ENCODE results near the gene NOP58.
"Not testable (repeated sequence)": the region's sequence is repeated elsewhere in the genome, so short reads cannot be mapped to it uniquely, and the experiment has no call there.

Gene NOP58

DNA sequence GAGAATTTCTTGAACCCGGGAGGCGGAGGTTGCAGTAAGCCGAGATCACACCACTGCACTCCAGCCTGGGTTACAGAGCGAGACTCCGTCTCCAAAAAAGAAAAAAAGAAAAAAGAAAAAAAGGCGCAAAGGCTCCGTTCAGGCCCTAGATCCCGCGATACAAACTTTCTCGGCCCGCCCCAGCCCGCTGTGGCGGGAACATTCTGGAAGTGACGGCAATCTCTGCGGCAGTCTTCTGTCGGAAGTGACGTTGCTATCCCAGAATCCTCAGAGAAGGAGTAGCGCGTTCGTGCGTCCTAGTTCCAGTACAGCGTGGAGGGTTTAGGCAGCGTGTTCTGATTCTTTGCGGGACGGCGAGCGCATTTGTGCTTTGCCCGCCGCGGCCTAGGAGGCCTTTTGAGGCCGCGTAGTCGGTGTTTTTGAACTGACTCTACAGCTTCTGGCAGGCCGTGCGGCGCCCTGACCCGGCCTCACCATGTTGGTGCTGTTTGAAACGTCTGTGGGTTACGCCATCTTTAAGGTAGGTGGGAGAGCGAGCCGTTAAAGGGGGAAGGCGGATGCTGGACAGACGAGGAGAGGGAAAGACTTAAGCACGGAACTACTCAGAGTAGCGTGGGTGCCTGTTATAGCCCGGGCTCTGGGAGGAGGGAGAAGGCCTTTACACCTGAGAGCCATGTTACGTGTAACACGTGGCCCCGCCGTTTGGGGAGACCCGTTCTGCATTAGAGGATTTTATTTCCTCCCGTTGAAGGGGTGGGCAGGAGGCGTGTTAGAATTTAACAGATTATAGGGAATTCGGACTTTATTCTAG is at the start of gene NOP58:
Gene NOP58 (plus strand): TSS at position 297 of the 811 bp plus-strand sequence. CDS start 179 bp downstream, at position 476.
- in situ Hi-C loops (cut with HindIII; ENCODE audit: low sequenced_read_pairs): no loop called here

- in situ Hi-C loops (cut with HindIII; ENCODE audit: low sequenced_read_pairs): no loop called here
These were observed 43.7 kb upstream of the NOP58 start for GRCh38 chr2:202221873-202222272.

DNA sequence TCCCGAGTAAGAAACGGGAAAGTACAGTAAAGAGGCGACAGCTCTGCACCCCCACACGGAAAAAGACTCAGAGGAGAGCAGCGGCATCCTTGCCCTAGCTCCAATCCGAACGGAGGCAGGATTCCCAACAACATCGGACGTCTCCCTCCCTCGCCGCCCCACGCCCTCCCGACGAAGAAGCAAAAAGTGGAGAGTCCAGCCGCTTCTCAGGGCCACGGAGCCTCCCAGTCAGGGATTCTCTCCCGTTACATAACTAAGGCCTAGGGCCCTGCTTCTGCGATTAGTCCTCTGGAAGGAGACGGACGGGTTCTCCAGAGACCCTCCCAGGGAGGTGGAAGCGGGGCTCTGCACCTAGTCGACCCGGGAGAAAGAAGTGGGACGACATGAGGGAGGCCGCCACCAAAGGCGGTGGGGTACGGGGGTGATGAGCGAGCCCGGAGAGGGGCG is 27.8 kb upstream of the NOP58 start:
- in situ Hi-C loops (cut with HindIII; ENCODE audit: low sequenced_read_pairs): no loop called here

- in situ Hi-C loops (cut with HindIII; ENCODE audit: low sequenced_read_pairs): no loop called here
These were observed 27.0 kb upstream of the NOP58 start, which contains the start of gene SUMO1 for GRCh38 chr2:202238234-202239197. Gene SUMO1 (minus strand): TSS chr2:202238597. CDS start chr2:202238451, 146 bp downstream.

GRCh38 chr2:202247710-202248109 is 17.9 kb upstream of the NOP58 start:
- in situ Hi-C loops (cut with HindIII; ENCODE audit: low sequenced_read_pairs): not testable (repeated sequence)

DNA sequence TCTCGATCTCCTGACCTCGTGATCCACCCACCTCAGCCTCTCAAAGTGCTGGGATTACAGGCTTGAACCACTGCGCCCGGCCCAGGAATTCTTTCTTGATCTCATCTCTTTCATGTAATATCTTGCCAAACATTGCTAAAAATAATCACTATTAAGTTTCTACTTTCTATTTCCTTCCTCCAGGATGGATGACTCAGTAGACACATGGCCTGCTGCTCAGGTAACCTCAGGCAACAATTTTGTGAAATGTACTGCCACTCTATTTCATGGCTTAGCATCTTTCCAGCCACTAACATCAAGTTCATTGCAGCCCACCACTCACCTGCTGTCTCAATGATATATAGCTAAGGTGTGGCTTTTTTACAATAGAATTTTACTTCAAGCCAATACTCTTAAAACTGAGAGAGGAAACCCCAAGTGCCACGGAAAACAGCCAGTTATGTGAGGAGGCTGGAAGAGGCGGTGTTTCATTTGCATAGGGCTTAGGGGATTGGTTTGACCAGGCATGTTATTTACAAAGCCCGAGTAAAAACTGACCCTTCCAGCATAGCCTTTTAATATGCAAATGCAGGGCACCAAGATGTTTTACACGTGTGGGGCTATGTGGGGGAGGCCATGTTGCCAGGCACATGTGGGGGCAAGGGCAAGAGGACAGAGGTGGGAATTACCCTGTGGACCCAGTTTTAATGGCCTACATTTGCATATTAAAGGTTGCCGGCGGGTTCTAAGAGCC is 15.9 kb upstream of the NOP58 start:
- in situ Hi-C loops (cut with HindIII; ENCODE audit: low sequenced_read_pairs): no loop called here

- in situ Hi-C loops (cut with HindIII; ENCODE audit: low sequenced_read_pairs): no loop called here
These were observed 14.1 kb upstream of the NOP58 start for GRCh38 chr2:202251494-202251893.

DNA sequence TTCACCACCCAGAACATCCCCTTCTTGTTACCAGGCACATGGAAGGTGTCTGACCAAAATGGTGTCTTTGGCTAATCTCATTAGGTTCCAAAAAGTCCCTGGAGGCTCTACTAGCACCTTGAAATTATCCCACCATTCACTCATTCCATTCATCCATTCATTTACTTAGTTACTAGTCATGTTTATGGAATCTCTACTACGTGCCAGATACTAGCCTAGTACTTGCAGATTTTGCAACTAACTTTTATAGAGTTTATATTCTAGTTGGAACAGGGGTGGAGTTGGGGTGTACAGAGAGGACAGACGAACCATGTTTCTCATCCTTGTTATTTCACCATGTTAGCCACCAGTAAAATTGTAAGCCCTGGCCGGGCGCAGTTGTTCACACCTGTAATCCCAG is 4.0 kb upstream of the NOP58 start:
- in situ Hi-C loops (cut with HindIII; ENCODE audit: low sequenced_read_pairs): no loop called here

- in situ Hi-C loops (cut with HindIII; ENCODE audit: low sequenced_read_pairs): no loop called here
These were observed 1.9 kb downstream of the NOP58 start for GRCh38 chr2:202267495-202267894.

DNA sequence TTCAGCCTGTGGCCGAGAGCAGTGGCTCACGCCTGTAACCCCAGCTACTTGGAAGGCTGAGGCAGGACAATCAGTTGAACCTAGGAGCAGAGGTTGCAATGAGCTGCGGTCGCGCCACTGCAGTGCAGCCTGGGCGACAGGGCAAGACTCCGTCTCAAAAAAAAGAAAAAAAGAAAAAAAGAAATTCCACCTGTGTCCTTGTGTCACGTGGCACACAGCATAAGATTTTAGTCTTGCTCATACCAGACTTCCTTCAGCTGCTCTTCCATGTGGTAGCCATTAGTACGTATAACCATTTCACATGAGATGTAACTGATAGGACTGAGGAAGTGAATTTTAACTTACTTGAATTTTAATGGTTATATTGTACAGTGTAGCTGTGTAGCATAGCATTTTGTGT is 4.0 kb downstream of the NOP58 start:
- in situ Hi-C loops (cut with HindIII; ENCODE audit: low sequenced_read_pairs): no loop called here

DNA sequence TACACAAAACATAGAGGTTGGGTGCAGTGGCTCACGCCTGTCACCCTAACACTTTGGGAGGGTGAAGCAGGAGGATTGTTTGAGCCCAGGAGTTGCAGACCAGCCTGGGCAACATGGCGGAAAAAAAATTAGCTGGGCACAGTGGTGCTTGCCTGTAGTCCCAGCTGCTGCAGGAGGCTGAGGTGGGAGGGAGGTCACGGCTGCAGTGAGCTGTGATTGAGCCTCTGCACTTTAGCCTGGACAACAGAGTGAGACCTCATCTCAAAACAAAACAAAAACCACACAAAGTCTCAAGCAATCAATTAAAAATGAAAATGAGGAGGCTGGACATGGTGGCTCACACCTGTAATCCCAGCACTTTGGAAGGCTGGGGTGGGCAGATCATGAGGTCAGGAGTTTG is 4.9 kb downstream of the NOP58 start:
- in situ Hi-C loops (cut with HindIII; ENCODE audit: low sequenced_read_pairs): no loop called here

DNA sequence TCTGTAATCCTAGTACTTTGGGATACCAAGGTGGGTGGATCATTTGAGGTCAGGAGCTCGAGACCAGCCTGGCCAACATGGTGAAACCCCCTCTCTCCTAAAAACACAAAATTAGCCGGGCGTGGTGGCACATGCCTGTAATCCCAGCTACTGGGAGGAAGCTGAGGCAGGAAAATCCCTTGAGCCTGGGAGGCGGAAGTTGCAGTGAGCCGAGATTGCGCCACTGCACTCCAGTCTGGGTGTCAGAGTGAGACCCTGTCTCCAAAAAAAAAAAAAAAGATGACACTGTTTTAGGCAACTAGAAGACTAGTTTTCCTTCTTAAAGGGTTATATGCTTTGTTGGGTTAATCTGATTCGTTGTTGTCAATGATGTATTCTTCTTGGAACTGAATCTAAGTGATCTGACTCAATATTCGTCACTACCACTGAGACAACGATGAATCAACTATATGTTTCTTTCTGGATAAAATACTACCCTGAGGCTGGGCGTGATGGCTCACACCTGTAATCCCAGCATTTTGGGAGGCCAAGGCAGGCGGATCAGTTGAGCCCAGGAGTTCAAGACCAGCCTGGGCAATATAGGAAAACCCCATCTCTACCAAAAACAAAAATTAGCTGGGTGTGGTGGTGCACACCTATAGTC is 10.6 kb downstream of the NOP58 start:
- in situ Hi-C loops (cut with HindIII; ENCODE audit: low sequenced_read_pairs): not testable (repeated sequence)

GRCh38 chr2:202278036-202278760 is 12.6 kb downstream of the NOP58 start:
- in situ Hi-C loops (cut with HindIII; ENCODE audit: low sequenced_read_pairs): no loop called here

- in situ Hi-C loops (cut with HindIII; ENCODE audit: low sequenced_read_pairs): no loop called here
These were observed 13.4 kb downstream of the NOP58 start for GRCh38 chr2:202278944-202279343.

GRCh38 chr2:202286595-202286994 is 21.0 kb downstream of the NOP58 start:
- in situ Hi-C loops (cut with HindIII; ENCODE audit: low sequenced_read_pairs): no loop called here

DNA sequence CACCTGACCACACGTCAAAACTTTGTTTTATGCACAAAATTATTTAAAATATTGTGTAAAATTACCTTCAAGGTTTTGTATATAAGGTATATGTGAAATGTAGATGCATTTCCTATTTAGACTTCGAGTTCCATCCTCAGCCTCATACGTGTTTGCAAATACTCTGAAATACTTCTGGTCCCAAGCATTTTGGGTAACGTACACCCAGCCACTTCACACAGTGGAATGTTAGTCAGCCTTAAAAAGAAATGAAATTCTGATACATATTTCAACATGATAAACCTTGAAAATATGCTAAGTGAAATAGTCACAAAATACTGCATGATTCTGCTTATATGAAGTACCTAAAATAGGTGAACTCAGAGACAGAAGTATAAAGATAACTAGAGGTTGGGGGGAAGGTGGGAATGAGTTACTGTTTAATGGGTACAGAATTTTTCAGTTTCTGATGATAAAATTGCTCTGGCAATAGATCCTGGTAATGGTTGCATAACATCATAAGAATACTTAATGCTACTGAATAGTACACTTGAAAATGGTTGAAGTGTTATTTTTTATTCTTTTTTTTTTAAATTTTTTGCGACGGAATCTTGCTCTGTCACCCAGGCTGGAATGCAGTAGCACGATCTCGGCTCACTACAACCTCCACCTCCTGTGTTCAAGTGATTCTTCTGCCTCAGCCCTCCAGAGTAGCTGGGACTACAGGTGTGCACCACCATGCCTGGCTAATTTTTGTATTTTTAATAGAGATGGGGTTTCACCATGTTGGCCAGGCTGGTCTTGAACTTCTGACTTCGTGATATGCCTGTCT is 24.0 kb downstream of the NOP58 start:
- in situ Hi-C loops (cut with HindIII; ENCODE audit: low sequenced_read_pairs): no loop called here

DNA sequence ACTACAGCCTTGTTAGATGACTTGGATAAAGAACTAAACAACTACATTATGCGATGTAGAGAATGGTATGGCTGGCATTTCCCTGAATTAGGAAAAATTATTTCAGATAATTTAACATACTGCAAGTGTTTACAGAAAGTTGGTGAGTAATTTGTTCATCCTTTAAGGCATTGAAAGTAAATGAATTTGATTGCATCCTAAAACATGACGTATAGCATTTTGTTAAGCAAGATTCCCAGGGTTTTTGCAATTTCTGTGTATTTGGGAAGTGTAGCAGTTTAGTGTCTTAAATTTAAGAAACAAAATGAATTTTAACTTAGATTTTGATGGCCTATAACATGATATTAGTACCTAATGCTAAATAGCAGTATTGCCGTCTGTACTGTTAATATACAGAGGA is 24.8 kb downstream of the NOP58 start:
- in situ Hi-C loops (cut with HindIII; ENCODE audit: low sequenced_read_pairs): no loop called here

GRCh38 chr2:202290970-202291369 is 25.4 kb downstream of the NOP58 start:
- in situ Hi-C loops (cut with HindIII; ENCODE audit: low sequenced_read_pairs): no loop called here

DNA sequence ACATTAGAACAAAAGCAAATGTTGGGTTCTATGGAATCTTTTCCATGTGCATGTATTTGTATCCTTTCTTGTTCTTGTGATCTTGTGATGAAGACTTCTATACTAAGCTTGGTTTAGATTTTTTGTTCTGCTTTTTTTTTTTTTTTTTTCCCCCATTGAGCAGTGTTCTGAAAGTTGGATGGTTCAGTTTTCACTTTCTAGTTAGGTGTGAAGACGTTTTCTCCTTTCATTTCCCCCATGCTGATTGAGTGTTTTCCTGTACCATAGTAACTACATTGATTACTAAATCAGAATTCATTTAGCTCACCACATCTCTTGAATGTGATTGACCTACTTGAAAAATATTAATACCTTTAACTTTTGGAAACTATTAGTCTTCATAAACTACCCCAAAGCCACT is 34.1 kb downstream of the NOP58 start:
- in situ Hi-C loops (cut with HindIII; ENCODE audit: low sequenced_read_pairs): no loop called here
